ENCODE results near the gene LGALS12.

- TF ChIP-seq CTCF (IDR thresholded peaks at IDR 0.05) (no peak), POLR2A (IDR thresholded peaks at IDR 0.05) (no peak)
Measured at GRCh38 chr11:63537293-63538101, 31.6 kb downstream of the LGALS12 start.
